ENCODE measurements around the gene GPAM.

The GPAM gene

GRCh38 chr10:112139176-112139575 lies 44.4 kb downstream of the GPAM start:
- TF ChIP-seq RARB (CRISPR knock-in tag; IDR thresholded peaks at IDR 0.05) (no peak), OSR1 (CRISPR knock-in tag; IDR thresholded peaks at IDR 0.05) (no peak), ARNTL (CRISPR knock-in tag; IDR thresholded peaks at IDR 0.05; ENCODE audit: borderline replicate concordance, low read depth) (no peak), PPARA (CRISPR knock-in tag; IDR thresholded peaks at IDR 0.05; ENCODE audit: borderline replicate concordance) (no peak), ESRRG (CRISPR knock-in tag; IDR thresholded peaks at IDR 0.05) (no peak), CSDC2 (CRISPR knock-in tag; IDR thresholded peaks at IDR 0.05) (no peak)
- TF ChIP-seq, protein P1, sequence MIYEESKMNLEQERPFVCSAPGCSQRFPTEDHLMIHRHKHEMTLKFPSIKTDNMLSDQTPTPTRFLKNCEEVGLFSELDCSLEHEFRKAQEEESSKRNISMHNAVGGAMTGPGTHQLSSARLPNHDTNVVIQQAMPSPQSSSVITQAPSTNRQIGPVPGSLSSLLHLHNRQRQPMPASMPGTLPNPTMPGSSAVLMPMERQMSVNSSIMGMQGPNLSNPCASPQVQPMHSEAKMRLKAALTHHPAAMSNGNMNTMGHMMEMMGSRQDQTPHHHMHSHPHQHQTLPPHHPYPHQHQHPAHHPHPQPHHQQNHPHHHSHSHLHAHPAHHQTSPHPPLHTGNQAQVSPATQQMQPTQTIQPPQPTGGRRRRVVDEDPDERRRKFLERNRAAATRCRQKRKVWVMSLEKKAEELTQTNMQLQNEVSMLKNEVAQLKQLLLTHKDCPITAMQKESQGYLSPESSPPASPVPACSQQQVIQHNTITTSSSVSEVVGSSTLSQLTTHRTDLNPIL (CRISPR knock-in tag; IDR thresholded peaks at IDR 0.05; ENCODE audit: low read depth) = no peak

GRCh38 chr10:112137154-112137987 lies 46.2 kb downstream of the GPAM start:
- TF ChIP-seq ISL1 (CRISPR knock-in tag; IDR thresholded peaks at IDR 0.05) (no peak), TOX (CRISPR knock-in tag; IDR thresholded peaks at IDR 0.05; ENCODE audit: borderline replicate concordance) (no peak), GLIS3 (CRISPR knock-in tag; IDR thresholded peaks at IDR 0.05) (no peak), TCF4 (CRISPR knock-in tag; IDR thresholded peaks at IDR 0.05; ENCODE audit: borderline replicate concordance) (no peak), ZNF8 (CRISPR knock-in tag; IDR thresholded peaks at IDR 0.05) (no peak), SNAI2 (CRISPR knock-in tag; IDR thresholded peaks at IDR 0.05) (no peak), CSRNP3 (CRISPR knock-in tag; IDR thresholded peaks at IDR 0.05) (no peak), ZNF70 (CRISPR knock-in tag; IDR thresholded peaks at IDR 0.05) (no peak), POU6F1 (CRISPR knock-in tag; IDR thresholded peaks at IDR 0.05; ENCODE audit: borderline replicate concordance, low read depth) (no peak), ZFP3 (CRISPR knock-in tag; IDR thresholded peaks at IDR 0.05) (no peak), BACH2 (CRISPR knock-in tag; IDR thresholded peaks at IDR 0.05; ENCODE audit: borderline replicate concordance) (no peak), ESRRG (CRISPR knock-in tag; IDR thresholded peaks at IDR 0.05) (no peak), ZFP30 (CRISPR knock-in tag; IDR thresholded peaks at IDR 0.05) (no peak), ZNF565 (CRISPR knock-in tag; conservative IDR thresholded peaks at IDR 0.05; ENCODE audit: low read depth) (no peak), PPARA (CRISPR knock-in tag; IDR thresholded peaks at IDR 0.05; ENCODE audit: borderline replicate concordance) (no peak), ZC3H10 (CRISPR knock-in tag; IDR thresholded peaks at IDR 0.05) (no peak), RARB (CRISPR knock-in tag; IDR thresholded peaks at IDR 0.05) (no peak)
- TF ChIP-seq, protein P2, sequence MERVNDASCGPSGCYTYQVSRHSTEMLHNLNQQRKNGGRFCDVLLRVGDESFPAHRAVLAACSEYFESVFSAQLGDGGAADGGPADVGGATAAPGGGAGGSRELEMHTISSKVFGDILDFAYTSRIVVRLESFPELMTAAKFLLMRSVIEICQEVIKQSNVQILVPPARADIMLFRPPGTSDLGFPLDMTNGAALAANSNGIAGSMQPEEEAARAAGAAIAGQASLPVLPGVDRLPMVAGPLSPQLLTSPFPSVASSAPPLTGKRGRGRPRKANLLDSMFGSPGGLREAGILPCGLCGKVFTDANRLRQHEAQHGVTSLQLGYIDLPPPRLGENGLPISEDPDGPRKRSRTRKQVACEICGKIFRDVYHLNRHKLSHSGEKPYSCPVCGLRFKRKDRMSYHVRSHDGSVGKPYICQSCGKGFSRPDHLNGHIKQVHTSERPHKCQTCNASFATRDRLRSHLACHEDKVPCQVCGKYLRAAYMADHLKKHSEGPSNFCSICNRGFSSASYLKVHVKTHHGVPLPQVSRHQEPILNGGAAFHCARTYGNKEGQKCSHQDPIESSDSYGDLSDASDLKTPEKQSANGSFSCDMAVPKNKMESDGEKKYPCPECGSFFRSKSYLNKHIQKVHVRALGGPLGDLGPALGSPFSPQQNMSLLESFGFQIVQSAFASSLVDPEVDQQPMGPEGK (CRISPR knock-in tag; IDR thresholded peaks at IDR 0.05; ENCODE audit: borderline replicate concordance) = no peak
- TF ChIP-seq, protein P3, sequence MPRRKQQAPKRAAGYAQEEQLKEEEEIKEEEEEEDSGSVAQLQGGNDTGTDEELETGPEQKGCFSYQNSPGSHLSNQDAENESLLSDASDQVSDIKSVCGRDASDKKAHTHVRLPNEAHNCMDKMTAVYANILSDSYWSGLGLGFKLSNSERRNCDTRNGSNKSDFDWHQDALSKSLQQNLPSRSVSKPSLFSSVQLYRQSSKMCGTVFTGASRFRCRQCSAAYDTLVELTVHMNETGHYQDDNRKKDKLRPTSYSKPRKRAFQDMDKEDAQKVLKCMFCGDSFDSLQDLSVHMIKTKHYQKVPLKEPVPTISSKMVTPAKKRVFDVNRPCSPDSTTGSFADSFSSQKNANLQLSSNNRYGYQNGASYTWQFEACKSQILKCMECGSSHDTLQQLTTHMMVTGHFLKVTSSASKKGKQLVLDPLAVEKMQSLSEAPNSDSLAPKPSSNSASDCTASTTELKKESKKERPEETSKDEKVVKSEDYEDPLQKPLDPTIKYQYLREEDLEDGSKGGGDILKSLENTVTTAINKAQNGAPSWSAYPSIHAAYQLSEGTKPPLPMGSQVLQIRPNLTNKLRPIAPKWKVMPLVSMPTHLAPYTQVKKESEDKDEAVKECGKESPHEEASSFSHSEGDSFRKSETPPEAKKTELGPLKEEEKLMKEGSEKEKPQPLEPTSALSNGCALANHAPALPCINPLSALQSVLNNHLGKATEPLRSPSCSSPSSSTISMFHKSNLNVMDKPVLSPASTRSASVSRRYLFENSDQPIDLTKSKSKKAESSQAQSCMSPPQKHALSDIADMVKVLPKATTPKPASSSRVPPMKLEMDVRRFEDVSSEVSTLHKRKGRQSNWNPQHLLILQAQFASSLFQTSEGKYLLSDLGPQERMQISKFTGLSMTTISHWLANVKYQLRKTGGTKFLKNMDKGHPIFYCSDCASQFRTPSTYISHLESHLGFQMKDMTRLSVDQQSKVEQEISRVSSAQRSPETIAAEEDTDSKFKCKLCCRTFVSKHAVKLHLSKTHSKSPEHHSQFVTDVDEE (CRISPR knock-in tag; IDR thresholded peaks at IDR 0.05) = no peak
- TF ChIP-seq, protein P1 (CRISPR knock-in tag; IDR thresholded peaks at IDR 0.05; ENCODE audit: low read depth) = no peak
- ATAC-seq = peak; percentile 91

More at GRCh38 chr10:112139176-112139575, 44.4 kb downstream of the GPAM start:
- ATAC-seq = no peak

Data from SK-N-SH treated with all-trans-retinoic acid at 6 μM for 48 hours (cell line).